ENCODE results near the gene OCRL.

Gene OCRL

GRCh38 chrX:129497146-129497843 is 42.8 kb upstream of the OCRL start:
- TF ChIP-seq, protein P1, sequence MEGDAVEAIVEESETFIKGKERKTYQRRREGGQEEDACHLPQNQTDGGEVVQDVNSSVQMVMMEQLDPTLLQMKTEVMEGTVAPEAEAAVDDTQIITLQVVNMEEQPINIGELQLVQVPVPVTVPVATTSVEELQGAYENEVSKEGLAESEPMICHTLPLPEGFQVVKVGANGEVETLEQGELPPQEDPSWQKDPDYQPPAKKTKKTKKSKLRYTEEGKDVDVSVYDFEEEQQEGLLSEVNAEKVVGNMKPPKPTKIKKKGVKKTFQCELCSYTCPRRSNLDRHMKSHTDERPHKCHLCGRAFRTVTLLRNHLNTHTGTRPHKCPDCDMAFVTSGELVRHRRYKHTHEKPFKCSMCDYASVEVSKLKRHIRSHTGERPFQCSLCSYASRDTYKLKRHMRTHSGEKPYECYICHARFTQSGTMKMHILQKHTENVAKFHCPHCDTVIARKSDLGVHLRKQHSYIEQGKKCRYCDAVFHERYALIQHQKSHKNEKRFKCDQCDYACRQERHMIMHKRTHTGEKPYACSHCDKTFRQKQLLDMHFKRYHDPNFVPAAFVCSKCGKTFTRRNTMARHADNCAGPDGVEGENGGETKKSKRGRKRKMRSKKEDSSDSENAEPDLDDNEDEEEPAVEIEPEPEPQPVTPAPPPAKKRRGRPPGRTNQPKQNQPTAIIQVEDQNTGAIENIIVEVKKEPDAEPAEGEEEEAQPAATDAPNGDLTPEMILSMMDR (IDR thresholded peaks at IDR 0.05; ENCODE audit: low read depth, low read length, missing control alignments): no peak
- in situ Hi-C loops (cut with HindIII; ENCODE audit: low sequenced_read_pairs): no loop called here
- H3K4me3 ChIP-seq (ENCODE audit: low read depth, low read length): no peak overlapping the region
- DNase-seq (ENCODE audit: low read depth): no peak

- in situ Hi-C loops (cut with HindIII; ENCODE audit: low sequenced_read_pairs): no loop called here
- no peak overlapping the region for H3K4me3 ChIP-seq (ENCODE audit: low read depth, low read length)
- no peak for DNase-seq (ENCODE audit: low read depth)
- TF ChIP-seq, protein P1 (IDR thresholded peaks at IDR 0.05; ENCODE audit: low read depth, low read length, missing control alignments): no peak
These were observed 29.7 kb upstream of the OCRL start for GRCh38 chrX:129510331-129510730.

- H3K4me3 ChIP-seq (ENCODE audit: low read depth, low read length): no peak overlapping the region
- in situ Hi-C loops (cut with HindIII; ENCODE audit: low sequenced_read_pairs): no loop called here
- no peak for DNase-seq (ENCODE audit: low read depth)
- TF ChIP-seq, protein P1 (IDR thresholded peaks at IDR 0.05; ENCODE audit: low read depth, low read length, missing control alignments): no peak
These were observed 28.4 kb upstream of the OCRL start for GRCh38 chrX:129511689-129512088.

DNA sequence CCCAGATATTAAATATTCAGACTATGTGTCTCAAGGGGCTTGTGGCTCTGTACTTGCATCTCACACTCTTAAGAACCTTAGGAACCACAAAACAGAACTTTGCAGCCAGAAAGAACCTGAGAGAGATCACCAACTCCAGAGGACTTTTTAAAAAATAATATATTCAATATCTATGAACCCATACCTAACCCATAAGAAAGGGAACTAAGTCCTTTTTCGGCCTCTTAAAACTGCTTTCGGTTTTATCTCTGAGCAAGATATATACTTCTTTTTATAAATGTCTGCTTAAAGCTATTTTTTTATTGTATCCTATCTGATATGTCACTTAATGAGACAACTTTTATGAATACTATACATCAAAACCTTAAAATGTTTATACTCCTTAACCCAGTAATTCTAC is 27.6 kb upstream of the OCRL start:
- no peak for DNase-seq (ENCODE audit: low read depth)
- no peak overlapping the region for H3K4me3 ChIP-seq (ENCODE audit: low read depth, low read length)
- TF ChIP-seq, protein P1 (IDR thresholded peaks at IDR 0.05; ENCODE audit: low read depth, low read length, missing control alignments): no peak
- in situ Hi-C loops (cut with HindIII; ENCODE audit: low sequenced_read_pairs): no loop called here

DNA sequence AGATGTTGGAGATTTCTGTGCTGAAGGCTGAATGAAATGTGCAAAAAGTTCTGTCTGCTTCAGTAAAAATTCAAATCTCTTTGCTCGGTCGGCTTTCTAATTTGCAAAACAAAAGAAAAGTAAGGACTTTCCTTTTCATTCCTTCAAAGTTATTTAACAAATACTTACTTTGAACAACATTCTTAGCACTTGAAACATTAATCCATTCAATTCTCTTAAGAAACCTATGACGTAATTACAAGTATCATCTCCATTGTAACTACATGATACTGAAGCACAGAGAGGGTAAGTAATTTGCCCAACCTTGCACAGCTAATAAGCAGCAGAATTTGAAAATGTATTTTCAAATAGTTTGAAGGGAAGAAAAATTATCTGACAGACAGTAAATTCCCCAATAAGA is 23.7 kb upstream of the OCRL start:
- H3K4me3 ChIP-seq (ENCODE audit: low read depth, low read length): no peak overlapping the region
- in situ Hi-C loops (cut with HindIII; ENCODE audit: low sequenced_read_pairs): no loop called here
- TF ChIP-seq, protein P1 (IDR thresholded peaks at IDR 0.05; ENCODE audit: low read depth, low read length, missing control alignments): no peak
- no peak for DNase-seq (ENCODE audit: low read depth)

DNA sequence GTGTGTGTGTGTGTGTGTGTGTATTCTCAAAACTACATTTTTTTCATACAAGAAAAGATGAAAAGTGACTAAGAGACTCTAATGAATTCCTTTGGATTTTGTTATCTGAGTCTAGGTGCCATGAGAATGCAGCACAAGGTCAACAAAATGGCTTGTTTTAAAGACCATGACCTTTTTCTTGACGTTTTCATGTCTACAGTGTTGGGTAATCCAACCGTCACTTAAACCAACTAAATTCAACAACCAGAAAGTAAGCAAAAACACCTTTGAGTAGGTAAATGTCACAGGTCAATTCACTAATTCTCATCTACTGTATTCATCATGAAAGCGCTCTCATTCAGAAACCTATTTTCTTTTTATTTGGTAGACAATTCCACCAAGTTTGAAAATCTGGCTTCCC is 19.9 kb upstream of the OCRL start:
- no peak for DNase-seq (ENCODE audit: low read depth)
- in situ Hi-C loops (cut with HindIII; ENCODE audit: low sequenced_read_pairs): no loop called here
- H3K4me3 ChIP-seq (ENCODE audit: low read depth, low read length): no peak overlapping the region
- TF ChIP-seq, protein P1 (IDR thresholded peaks at IDR 0.05; ENCODE audit: low read depth, low read length, missing control alignments): no peak
